K562 (cell line): ENCODE data around the gene NRP1. TPM values are rescaled to one million over a fixed set of nuclear protein-coding genes. Genes with fewer than 3 reads are reported as not detected.

Source experiments
- ATAC-seq: fragments of 200-7000 bp; cut with Tn5 transposase; 3 replicates; pipeline ENCODE4 v1.9.1; 2020; ENCODE audit warnings: moderate library complexity
- BruUV-seq: library from RNA; stranded (reverse); fragments of 400-500 nt; replicated peaks from 2 replicates; lab custom pipeline; 2021; lab: Mats Ljungman, UMichigan
- CTCF ChIA-PET: fragments of 300-600 bp; formaldehyde crosslinking; extraction: SDS; loops from one replicate; lab custom pipeline; 2021; ENCODE audit warnings: low intra/inter-chr PET ratio; lab: Yijun Ruan, JAX
- POLR2A ChIA-PET: fragments of 300-600, 350-650 bp; sonication (Branson Sonifier 250); formaldehyde crosslinking; extraction: SDS; loops from one replicate; lab custom pipeline; 2021; ENCODE audit warnings: antibody characterized with exemption, inconsistent platforms; lab: Yijun Ruan, JAX
- DNase-seq, 4 experiments: peaks; one replicate each; pipeline versions ENCODE4 v3.0.0 to v3.0.0-alpha.2; 2011 to 2018; ENCODE audit warnings: low spot score in 3 of 4, mixed read lengths in 3 of 4; ENCODE audit errors: extremely low read depth in 1 of 4
- FAIRE-seq: peaks from 2 replicates; lab custom pipeline; 2011; peaks lifted over from hg19 to GRCh38; lab: Jason Lieb, UNC
- H2AFZ ChIP-seq: 2 replicates; pipeline ENCODE4 v1.6.0; 2011; ENCODE audit warnings: low read depth, low read length, control low read depth, inconsistent platforms
- H3K27ac ChIP-seq: fragments of 200-600 bp; 3 replicates; pipeline ENCODE4 v1.8.0; 2011; ENCODE audit warnings: low read depth, mild to moderate bottlenecking, control low read depth, inconsistent platforms, low read length, moderate library complexity, mixed read lengths; ENCODE audit errors: extremely low read depth
- H3K27me3 ChIP-seq, 2 experiments: fragments of 300-600 bp in 1 of 2; 2 replicates in 1 of 2; 3 replicates in 1 of 2; pipeline versions ENCODE4 v1.6.0 to v1.8.0; 2011; ENCODE audit warnings: inconsistent platforms in 2 of 2, low read length in 2 of 2, mild to moderate bottlenecking in 1 of 2, mixed read lengths in 1 of 2, moderate library complexity in 1 of 2; ENCODE audit not compliant: control insufficient read depth in 2 of 2, insufficient read depth in 2 of 2
- H3K36me3 ChIP-seq: fragments of 300-600 bp; 3 replicates; pipeline ENCODE4 v1.8.0; 2011; ENCODE audit warnings: mild to moderate bottlenecking, low read length, inconsistent platforms; ENCODE audit not compliant: control insufficient read depth, insufficient read depth
- H3K4me1 ChIP-seq, 2 experiments: fragments of 200-600 bp in 1 of 2; replicated peaks in 1 of 2; 2 replicates in 1 of 2; 3 replicates in 1 of 2; pipeline versions ENCODE4 v1.5.1 to v1.8.0; 2011; ENCODE audit warnings: inconsistent platforms in 2 of 2, low read length in 2 of 2, mild to moderate bottlenecking in 1 of 2, mixed read lengths in 1 of 2, moderate library complexity in 1 of 2; ENCODE audit not compliant: control insufficient read depth in 2 of 2, insufficient read depth in 2 of 2
- H3K4me2 ChIP-seq: 2 replicates; pipeline ENCODE4 v1.6.1; 2011; ENCODE audit warnings: low read length, control low read depth, inconsistent platforms, mixed read lengths; ENCODE audit not compliant: insufficient read depth
- H3K4me3 ChIP-seq: fragments of 200-600 bp; sonication (generic), shearing (Covaris generic); 2 replicates; pipeline ENCODE4 v1.5.1; 2016; ENCODE audit warnings: control low read depth, inconsistent platforms
- H3K79me2 ChIP-seq: fragments of 200-600 bp; 3 replicates; pipeline ENCODE4 v1.8.0; 2011; ENCODE audit warnings: low read length, inconsistent platforms; ENCODE audit not compliant: control insufficient read depth, insufficient read depth
- H3K9ac ChIP-seq, 2 experiments: 2 replicates each; pipeline versions ENCODE4 v1.6.0 to v1.6.1; 2011; ENCODE audit warnings: low read depth in 2 of 2, low read length in 2 of 2, control low read depth in 1 of 2, inconsistent platforms in 1 of 2, mild to moderate bottlenecking in 1 of 2, mixed read lengths in 1 of 2; ENCODE audit not compliant: insufficient read depth in 1 of 2
- H3K9me1 ChIP-seq: one replicate; pipeline ENCODE4 v1.6.0; 2011; ENCODE audit warnings: inconsistent platforms, mild to moderate bottlenecking, low read length, moderate library complexity; ENCODE audit not compliant: control insufficient read depth, insufficient read depth
- H3K9me3 ChIP-seq: replicated peaks from 2 replicates; pipeline ENCODE4 v1.5.1; 2011; ENCODE audit warnings: low read depth, low read length, inconsistent platforms; ENCODE audit not compliant: control insufficient read depth, insufficient read depth
- H4K20me1 ChIP-seq: replicated peaks from 2 replicates; pipeline ENCODE4 v1.6.1; 2011; ENCODE audit warnings: low read length, inconsistent platforms, mixed read lengths; ENCODE audit not compliant: control insufficient read depth, insufficient read depth
- CEBPG ChIP-seq, 3 experiments: fragments of 200-800 bp in 1 of 3; sonication (Bioruptor generic) in 1 of 3; sonication (generic) in 1 of 3; formaldehyde crosslinking in 1 of 3; IDR thresholded peaks in 2 of 3; conservative IDR thresholded peaks in 1 of 3; 2 replicates each; pipeline versions ENCODE4 v1.6.1 to v1.8.0; 2016 to 2022; ENCODE audit warnings: missing compliant biosample characterization in 2 of 3, missing genetic modification characterization in 2 of 3, mild to moderate bottlenecking in 1 of 3, missing genetic modification reagents in 1 of 3
- DNMT1 ChIP-seq: fragments of 450-650 bp; IDR thresholded peaks from 2 replicates; pipeline ENCODE4 v1.6.1; 2016; ENCODE audit warnings: antibody characterized with exemption, mild to moderate bottlenecking
- MECOM ChIP-seq: fragments of 250-450 bp; sonication (Bioruptor Pico); IDR thresholded peaks from 2 replicates; pipeline ENCODE4 v1.8.0; 2022; ENCODE audit warnings: inconsistent platforms
- SRF ChIP-seq, 2 experiments: fragments of 250-450, 450-650 bp in 1 of 2; sonication (Bioruptor Pico) in 1 of 2; sonication (generic) in 1 of 2; formaldehyde crosslinking; IDR thresholded peaks; 2 replicates each; pipeline versions ENCODE4 v1.5.0 to v1.5.1; 2020 to 2022; ENCODE audit warnings: mild to moderate bottlenecking in 1 of 2, missing genetic modification reagents in 1 of 2
- ZBTB17 ChIP-seq: fragments of 450-650 bp; formaldehyde crosslinking; IDR thresholded peaks from 2 replicates; pipeline ENCODE4 v1.4.0; 2020; ENCODE audit warnings: mild to moderate bottlenecking
- ZNF3 ChIP-seq: fragments of 250-450 bp; sonication (Bioruptor Pico); IDR thresholded peaks from 2 replicates; pipeline ENCODE4 v1.5.0; 2021; ENCODE audit warnings: mild to moderate bottlenecking, moderate library complexity
- ZNF766 ChIP-seq: fragments of 200-800 bp; sonication (Bioruptor generic); conservative IDR thresholded peaks from 2 replicates; pipeline ENCODE4 v1.6.1; 2016; ENCODE audit warnings: missing genetic modification characterization, missing compliant biosample characterization
- ZSCAN32 ChIP-seq: fragments of 450-650 bp; formaldehyde crosslinking; IDR thresholded peaks from 2 replicates; pipeline ENCODE4 v1.4.0; 2020; ENCODE audit warnings: mild to moderate bottlenecking, moderate library complexity
- WGBS: fragments of 100-300 bp; shearing (Covaris generic); methylation state at CpG from one replicate; pipeline ENCODE4 v1.1.6; 2016; ENCODE audit warnings: low coverage, mixed read lengths; ENCODE audit not compliant: insufficient coverage; ENCODE audit errors: missing lambda C conversion rate; 5-methylcytosine and 5-hydroxymethylcytosine counted together
- in situ Hi-C: fragments of 300-500 bp; cut with MboI; formaldehyde crosslinking; loops from 4 replicates; pipeline ENCODE4 v1.15.0; 2018; ENCODE audit warnings: inconsistent platforms, mixed read lengths
- intact Hi-C: fragments of 100-400 bp; cut with micrococcal nuclease; formaldehyde crosslinking; loops from 2 replicates; pipeline ENCODE4 v1.14.2; 2022
- polyA plus RNA-seq, 8 experiments: library from polyadenylated mRNA; depleted of rRNA in 4 of 8; stranded (reverse) in 5 of 8; unstranded in 3 of 8; fragments of >200 nt; fragmentation: Nextera tagmentation in 2 of 8; fragmentation: Illumina TruSeq in 1 of 8; extraction: Ambion mirVana in 2 of 8; extraction: Trizol in 1 of 8; gene quantifications; 2 replicates each; pipeline versions ENCODE4 v1.2.1 to v1.2.3, GENCODE V29; 2011 to 2014; ENCODE audit warnings: inconsistent platforms in 1 of 8, missing spikeins in 1 of 8
- total RNA-seq, 7 experiments: library from RNA; depleted of rRNA in 6 of 7; stranded (reverse); fragments of >200 nt in 6 of 7; fragmentation: Illumina TruSeq in 2 of 7; extraction: Trizol in 2 of 7; gene quantifications; 2 replicates each; pipeline versions ENCODE4 v1.2.1 to v1.2.3, GENCODE V29; 2011 to 2021; ENCODE audit warnings: low replicate concordance in 1 of 7
- TF ChIP-seq, protein P1 (sequence below): fragments of 450-650 bp; formaldehyde crosslinking; IDR thresholded peaks from 2 replicates; pipeline ENCODE4 v1.4.0; 2022; ENCODE audit warnings: mild to moderate bottlenecking, moderate library complexity

NRP1 gene
- total and polyA plus RNA-seq, 9 of the 15 experiments (the other 6 are each of a cell fraction or from before 2014, with no cell fraction given), result 0.01 to 0.38 (median 0.04) TPM; not detected in 5

GRCh38 chr10:33320288-33320687, 14.2 kb downstream of the NRP1 start:
- H3K9me1 ChIP-seq, result no peaks in the 10 kb centered on the region
- no peaks in the 10 kb centered on the region for H3K9me3 ChIP-seq
- DNase-seq, result no peak
- H3K9ac ChIP-seq, result no peak overlapping the region
- FAIRE-seq, result no peak
- no peak overlapping the region for H3K4me3 ChIP-seq
- no peak for ATAC-seq
- in situ Hi-C loops (no loop called here), intact Hi-C loops (no loop called here)
- 2% methylated on average over 6 of the region's 7 CpGs for WGBS
- H3K4me1 ChIP-seq, result no peaks in the 10 kb centered on the region
- H4K20me1 ChIP-seq, result no peaks in the 10 kb centered on the region
- H2AFZ ChIP-seq, result no peak overlapping the region
- no peak for TF ChIP-seq ZBTB17 (CRISPR knock-in tag)
- no peak overlapping the region for H3K27ac ChIP-seq
- H3K27me3 ChIP-seq, result peaks cover 0 to 3% of the 10 kb centered on the region in 2 experiments; a peak in 1 of 5 replicates
- CTCF ChIA-PET, result no interaction called here
- no peak overlapping the region for H3K4me2 ChIP-seq
- no TSS peak for BruUV-seq
- H3K36me3 ChIP-seq, result no peaks in the 10 kb centered on the region
- POLR2A ChIA-PET, result interaction anchor here (0.6 kb wide), 1 partner anchor 509 kb away, joined by 3 read pairs; no protein-coding TSS in a partner anchor
- no peaks in the 10 kb centered on the region for H3K79me2 ChIP-seq

GRCh38 chr10:33315891-33316290, 18.6 kb downstream of the NRP1 start:
- BruUV-seq, result no TSS peak
- FAIRE-seq (no peak), DNase-seq (no peak), ATAC-seq (no peak)
- Histone ChIP-seq H3K4me2 (no peak overlapping the region), H3K36me3 (no peaks in the 10 kb centered on the region), H3K27me3 (peaks cover 0 to 5% of the 10 kb centered on the region in 2 experiments; a peak in 1 of 5 replicates), H3K9ac (no peak overlapping the region), H3K4me1 (no peaks in the 10 kb centered on the region), H3K79me2 (no peaks in the 10 kb centered on the region), H2AFZ (no peak overlapping the region), H3K4me3 (no peak overlapping the region), H3K9me1 (no peaks in the 10 kb centered on the region), H3K27ac (no peak overlapping the region), H3K9me3 (no peaks in the 10 kb centered on the region), H4K20me1 (no peaks in the 10 kb centered on the region)
- intact Hi-C loops (no loop called here), in situ Hi-C loops (no loop called here)
- ChIA-PET POLR2A (no interaction called here), CTCF (no interaction called here)
- 2% methylated on average over 4 of the region's 4 CpGs for WGBS
- TF ChIP-seq, protein P1, sequence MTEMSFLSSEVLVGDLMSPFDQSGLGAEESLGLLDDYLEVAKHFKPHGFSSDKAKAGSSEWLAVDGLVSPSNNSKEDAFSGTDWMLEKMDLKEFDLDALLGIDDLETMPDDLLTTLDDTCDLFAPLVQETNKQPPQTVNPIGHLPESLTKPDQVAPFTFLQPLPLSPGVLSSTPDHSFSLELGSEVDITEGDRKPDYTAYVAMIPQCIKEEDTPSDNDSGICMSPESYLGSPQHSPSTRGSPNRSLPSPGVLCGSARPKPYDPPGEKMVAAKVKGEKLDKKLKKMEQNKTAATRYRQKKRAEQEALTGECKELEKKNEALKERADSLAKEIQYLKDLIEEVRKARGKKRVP (CRISPR knock-in tag), result peak; percentile 82
- TF ChIP-seq SRF (CRISPR knock-in tag; IDR thresholded peaks at IDR 0.05), result peak in 1 of 2 experiments; percentile 95; a peak in 2 of 4 replicates
- 0 out of 2 replicates have a peak, but pooled peaks have one; percentile 32 for TF ChIP-seq ZNF766 (CRISPR knock-in tag)
- no peak for TF ChIP-seq CEBPG (CRISPR knock-in tag; IDR thresholded peaks at IDR 0.05)
- TF ChIP-seq CEBPG (tag; conservative IDR thresholded peaks at IDR 0.05 in 1 of 2, IDR thresholded peaks at IDR 0.05 in 1 of 2), result 0 out of 4 replicates have a peak, but pooled peaks of 1 of the 2 experiments have one; percentile 33
- peak; percentile 63; the same call in 1 of the 2 replicates for TF ChIP-seq ZSCAN32
- no peak for TF ChIP-seq MECOM (CRISPR knock-in tag)
- TF ChIP-seq ZNF3 (CRISPR knock-in tag), result no peak
- TF ChIP-seq DNMT1, result no peak
